Type B pancreatic cell (in vitro differentiated cells): Measurements from ENCODE around the gene KLRC2. TPM values are rescaled to one million over a fixed set of nuclear protein-coding genes. Genes with fewer than 3 reads are reported as not detected.
"Not testable (repeated sequence)": the region's sequence is repeated elsewhere in the genome, so short reads cannot be mapped to it uniquely, and the experiment has no call there.

ENCODE experiments used
- DNase-seq: peaks from one replicate; pipeline ENCODE4 v3.0.0; 2021; ENCODE audit warnings: mixed read lengths; ENCODE audit not compliant: unreplicated experiment; ENCODE audit errors: extremely low spot score
- H3K27ac Mint-ChIP-seq: 2 replicates; pipeline ENCODE4 v1.8.0; 2021; ENCODE audit warnings: mild to moderate bottlenecking, mixed read lengths
- H3K27me3 Mint-ChIP-seq: 2 replicates; pipeline ENCODE4 v1.8.0; 2021; ENCODE audit warnings: mixed read lengths
- H3K36me3 Mint-ChIP-seq: 2 replicates; pipeline ENCODE4 v1.8.0; 2021; ENCODE audit warnings: mixed read lengths
- H3K4me1 Mint-ChIP-seq: one replicate; pipeline ENCODE4 v1.8.0; 2021; ENCODE audit warnings: mixed read lengths; ENCODE audit not compliant: unreplicated experiment
- H3K4me3 Mint-ChIP-seq: 2 replicates; pipeline ENCODE4 v1.8.0; 2021; ENCODE audit warnings: mild to moderate bottlenecking, mixed read lengths
- H3K9me3 Mint-ChIP-seq: 2 replicates; pipeline ENCODE4 v1.8.0; 2021; ENCODE audit warnings: mixed read lengths
- CTCF ChIP-seq: fragments of 200-600 bp; sonication (generic); conservative IDR thresholded peaks from 2 replicates; pipeline ENCODE4 v1.5.0; 2021; ENCODE audit warnings: antibody characterized with exemption, mild to moderate bottlenecking
- total RNA-seq: library from RNA; stranded (reverse); gene quantifications from 2 replicates; pipeline ENCODE4 v1.2.1, GENCODE V29; 2021; ENCODE audit warnings: low replicate concordance

KLRC2 gene
- total RNA-seq, 1 donor from 2014 or later, result 0.75 TPM

GRCh38 chr12:10455766-10456165, 20.0 kb upstream of the KLRC2 start:
- no peak for TF ChIP-seq CTCF
- Mint-ChIP-seq H3K36me3 (peaks cover 3% of the 10 kb centered on the region), H3K9me3 (peaks cover 24% of the 10 kb centered on the region), H3K4me1 (no peaks in the 10 kb centered on the region), H3K4me3 (no peak overlapping the region), H3K27ac (no peak overlapping the region), H3K27me3 (peaks cover 6% of the 10 kb centered on the region)
- no peak for DNase-seq

- H3K27ac Mint-ChIP-seq, result no peak overlapping the region
- H3K4me1 Mint-ChIP-seq, result no peaks in the 10 kb centered on the region
- no peak overlapping the region for H3K4me3 Mint-ChIP-seq
- H3K9me3 Mint-ChIP-seq, result peaks cover 24% of the 10 kb centered on the region
- peaks cover 3% of the 10 kb centered on the region for H3K27me3 Mint-ChIP-seq
- peaks cover 3% of the 10 kb centered on the region for H3K36me3 Mint-ChIP-seq
- DNase-seq, result no peak
- no peak for TF ChIP-seq CTCF
These were observed 18.7 kb upstream of the KLRC2 start for GRCh38 chr12:10454531-10454930.

GRCh38 chr12:10453156-10453555, 17.3 kb upstream of the KLRC2 start, which contains the start of gene KLRC1:
Gene KLRC1 (minus strand): TSS chr12:10453377. CDS start chr12:10451156, 2,221 bp downstream.
- no peak within 1 kb of the TSS for H3K4me3 Mint-ChIP-seq
- peaks cover 3% of the 10 kb centered on the region for H3K27me3 Mint-ChIP-seq

DNA sequence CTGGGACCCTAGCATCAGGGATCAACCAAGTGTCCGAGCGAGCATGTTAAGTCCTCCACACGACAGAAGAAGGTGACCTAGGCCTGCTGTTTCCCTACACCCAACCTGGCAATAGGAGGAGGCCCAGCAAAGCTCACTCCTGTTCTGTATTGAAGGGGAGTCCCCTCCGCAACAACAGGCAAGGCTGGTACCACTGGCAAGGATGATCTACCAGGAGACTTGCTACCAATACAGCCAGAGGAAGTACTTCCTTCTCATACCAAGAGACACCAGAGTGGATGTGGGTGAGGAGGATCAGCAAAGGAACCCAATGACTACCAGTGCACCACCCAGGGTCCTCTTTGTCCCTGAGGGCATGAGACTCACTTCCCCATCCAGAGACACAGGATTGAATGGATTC, 12.4 kb upstream of the KLRC2 start:
- no peak for DNase-seq
- Mint-ChIP-seq H3K27me3 (no peaks in the 10 kb centered on the region), H3K27ac (no peak overlapping the region), H3K9me3 (no peaks in the 10 kb centered on the region), H3K4me1 (no peaks in the 10 kb centered on the region), H3K4me3 (no peak overlapping the region), H3K36me3 (no peaks in the 10 kb centered on the region)
- no peak for TF ChIP-seq CTCF

More at GRCh38 chr12:10453156-10453555, 17.3 kb upstream of the KLRC2 start, which contains the start of gene KLRC1:
- H3K4me1 Mint-ChIP-seq, result no peaks in the 10 kb centered on the region
- TF ChIP-seq CTCF, result no peak
- no peak for DNase-seq
- no peak within 1 kb of the TSS for H3K27ac Mint-ChIP-seq
- H3K36me3 Mint-ChIP-seq, result peaks cover 3% of the 10 kb centered on the region
- H3K9me3 Mint-ChIP-seq, result peaks cover 24% of the 10 kb centered on the region

GRCh38 chr12:10446052-10446451, 10.2 kb upstream of the KLRC2 start:
- H3K4me1 Mint-ChIP-seq, H3K4me3 Mint-ChIP-seq, H3K36me3 Mint-ChIP-seq, H3K27ac Mint-ChIP-seq, H3K9me3 Mint-ChIP-seq, DNase-seq, H3K27me3 Mint-ChIP-seq: not testable (repeated sequence)

DNA sequence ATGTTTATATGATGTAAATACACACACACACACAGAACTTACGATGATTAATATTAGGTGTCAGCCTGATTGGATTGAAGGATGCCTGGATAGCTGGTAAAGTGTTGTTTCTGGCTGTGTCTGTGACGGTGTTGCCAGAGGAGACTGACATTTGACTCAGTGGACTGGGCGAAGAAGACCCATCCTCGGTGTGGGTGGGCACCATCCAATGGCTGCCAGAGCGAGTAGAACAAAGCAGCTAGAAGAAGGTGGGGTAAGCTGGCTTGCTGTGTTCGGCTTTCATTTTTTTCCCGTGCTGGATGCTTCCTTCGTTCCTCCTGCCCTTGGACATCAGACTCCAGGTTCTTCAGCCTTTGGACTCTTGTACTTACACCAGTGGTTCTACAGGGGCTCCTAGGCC, 5.3 kb upstream of the KLRC2 start:
- not testable (repeated sequence) for H3K36me3 Mint-ChIP-seq

GRCh38 chr12:10439608-10440274, 3.9 kb upstream of the KLRC2 start:
- not testable (repeated sequence) for H3K27me3 Mint-ChIP-seq, H3K9me3 Mint-ChIP-seq, H3K4me3 Mint-ChIP-seq, H3K27ac Mint-ChIP-seq, DNase-seq, H3K36me3 Mint-ChIP-seq, H3K4me1 Mint-ChIP-seq

More for the DNA sequence above, 5.3 kb upstream of the KLRC2 start:
- not testable (repeated sequence) for H3K4me3 Mint-ChIP-seq, H3K4me1 Mint-ChIP-seq, H3K27ac Mint-ChIP-seq, H3K27me3 Mint-ChIP-seq, H3K9me3 Mint-ChIP-seq, DNase-seq

DNA sequence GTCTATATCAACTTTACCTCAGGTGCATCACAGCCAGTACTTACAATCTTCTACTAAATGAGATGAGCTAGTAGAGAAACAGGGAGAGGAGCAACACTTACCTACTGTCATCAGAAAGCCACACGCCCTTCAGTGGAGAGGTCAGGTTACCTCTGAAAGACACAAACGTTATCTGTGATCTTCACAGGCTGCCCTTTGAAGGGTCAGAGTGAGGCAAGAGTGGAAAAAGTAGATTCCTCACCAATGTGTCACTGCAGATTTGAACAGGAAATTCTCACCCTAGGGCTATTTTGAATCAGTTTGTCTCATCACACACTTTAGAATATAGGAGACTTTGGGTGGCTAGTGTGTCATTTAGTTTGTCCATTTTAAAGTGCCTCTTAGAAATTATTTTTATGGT, 1.8 kb upstream of the KLRC2 start:
- not testable (repeated sequence) for H3K9me3 Mint-ChIP-seq, H3K4me3 Mint-ChIP-seq, H3K27ac Mint-ChIP-seq, H3K4me1 Mint-ChIP-seq, DNase-seq, H3K36me3 Mint-ChIP-seq, H3K27me3 Mint-ChIP-seq

DNA sequence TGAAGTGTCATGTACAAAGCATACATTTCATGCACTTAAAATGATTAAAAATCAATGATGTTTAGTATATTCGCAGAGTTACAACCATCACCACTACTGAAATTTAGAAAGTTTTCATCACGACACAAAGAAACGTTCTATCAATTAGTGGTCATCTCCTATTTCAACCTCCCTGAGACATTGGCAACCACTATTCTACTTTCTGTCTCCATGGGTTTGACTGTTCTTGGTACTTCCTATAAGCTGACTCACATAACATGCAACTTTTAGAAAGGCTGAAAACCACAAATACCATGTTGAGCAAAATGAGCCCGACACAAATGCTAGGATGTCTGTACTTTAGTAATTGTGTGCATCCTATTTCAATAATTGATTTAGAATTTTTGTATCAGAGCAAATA, 5.2 kb downstream of the KLRC2 start:
- H3K4me3 Mint-ChIP-seq, H3K9me3 Mint-ChIP-seq, H3K27ac Mint-ChIP-seq, H3K27me3 Mint-ChIP-seq, DNase-seq, H3K36me3 Mint-ChIP-seq, H3K4me1 Mint-ChIP-seq: not testable (repeated sequence)

- not testable (repeated sequence) for H3K4me3 Mint-ChIP-seq, H3K4me1 Mint-ChIP-seq, H3K27ac Mint-ChIP-seq, H3K27me3 Mint-ChIP-seq, DNase-seq, H3K36me3 Mint-ChIP-seq, H3K9me3 Mint-ChIP-seq
These were observed 9.9 kb downstream of the KLRC2 start for GRCh38 chr12:10425938-10426337.
